NCI-H446 (cell line): ENCODE data around the gene RBMS1.

Experiments
- DNase-seq, 2 experiments: peaks; one replicate each; lab custom pipeline; 2025; lab: John Stamatoyannopoulos, UW

Gene RBMS1

GRCh38 chr2:160275656-160276055 lies 218.0 kb downstream of the RBMS1 start:
- DNase-seq = no peak

GRCh38 chr2:160271171-160272086 lies 222.2 kb downstream of the RBMS1 start:
- DNase-seq = no peak

- DNase-seq = no peak
Measured at GRCh38 chr2:160270571-160271113, 223.0 kb downstream of the RBMS1 start.

DNA sequence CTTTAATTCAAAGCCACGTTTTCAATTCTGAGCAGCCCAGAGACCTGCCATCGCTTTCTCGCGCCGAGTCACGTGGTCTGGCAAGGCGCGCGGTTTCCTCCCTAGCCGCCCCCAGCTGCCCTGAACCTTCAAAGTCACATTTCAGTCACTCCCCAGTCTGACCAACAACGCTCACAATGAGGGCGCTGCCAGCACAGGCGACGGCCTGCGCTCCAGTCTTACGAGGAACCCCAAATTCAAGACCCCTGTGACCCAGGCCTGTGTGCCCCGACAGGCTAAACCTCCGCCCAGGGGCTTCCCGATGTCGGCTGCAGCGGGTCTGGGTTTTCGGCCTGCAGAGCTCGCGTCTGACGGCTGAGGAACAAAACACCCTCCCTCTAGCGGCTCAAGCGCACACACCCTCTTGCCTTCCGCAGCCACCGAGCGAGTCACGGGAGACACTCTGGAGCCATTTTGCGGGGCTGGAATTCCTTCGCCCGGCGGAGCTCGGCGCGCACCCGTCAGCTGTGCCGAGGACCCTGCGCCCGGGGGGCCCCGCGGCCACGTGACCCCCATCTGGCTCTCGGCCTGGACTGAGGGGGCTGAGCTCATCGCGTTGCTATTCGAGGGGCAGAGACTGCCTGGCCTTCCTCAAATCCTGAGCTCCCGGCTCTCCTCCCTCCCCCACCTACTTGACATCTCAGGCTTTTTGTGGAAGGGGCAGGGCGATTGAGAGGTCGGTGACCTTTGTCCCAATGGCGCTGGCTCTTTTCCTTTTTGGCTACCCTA lies 223.6 kb downstream of the RBMS1 start:
- DNase-seq = peak; percentile 55 to 76

- no peak for DNase-seq
Measured at GRCh38 chr2:160269365-160269764, 224.2 kb downstream of the RBMS1 start.

GRCh38 chr2:160268151-160268781 lies 225.3 kb downstream of the RBMS1 start:
- no peak for DNase-seq

GRCh38 chr2:160267692-160268091 lies 225.9 kb downstream of the RBMS1 start:
- no peak for DNase-seq

DNA sequence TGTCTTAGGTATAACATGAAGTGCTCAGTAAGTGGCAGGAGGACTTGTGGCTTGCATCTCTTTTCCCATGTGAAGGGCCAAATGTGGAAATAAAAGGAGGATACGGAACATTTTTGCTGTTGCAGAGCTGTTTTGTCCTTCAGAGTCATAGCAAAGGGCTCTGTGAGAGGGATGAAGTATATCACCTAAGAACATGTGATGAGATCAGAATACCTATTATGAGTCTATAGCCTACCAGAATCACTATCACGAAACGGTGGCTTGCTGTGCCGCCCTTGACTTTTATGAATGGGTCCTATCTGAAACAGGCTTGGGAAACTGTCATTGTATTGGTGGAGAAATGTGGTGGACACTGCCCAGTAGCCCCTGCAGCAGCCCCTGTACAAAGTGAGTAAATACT lies 226.6 kb downstream of the RBMS1 start:
- no peak for DNase-seq

DNA sequence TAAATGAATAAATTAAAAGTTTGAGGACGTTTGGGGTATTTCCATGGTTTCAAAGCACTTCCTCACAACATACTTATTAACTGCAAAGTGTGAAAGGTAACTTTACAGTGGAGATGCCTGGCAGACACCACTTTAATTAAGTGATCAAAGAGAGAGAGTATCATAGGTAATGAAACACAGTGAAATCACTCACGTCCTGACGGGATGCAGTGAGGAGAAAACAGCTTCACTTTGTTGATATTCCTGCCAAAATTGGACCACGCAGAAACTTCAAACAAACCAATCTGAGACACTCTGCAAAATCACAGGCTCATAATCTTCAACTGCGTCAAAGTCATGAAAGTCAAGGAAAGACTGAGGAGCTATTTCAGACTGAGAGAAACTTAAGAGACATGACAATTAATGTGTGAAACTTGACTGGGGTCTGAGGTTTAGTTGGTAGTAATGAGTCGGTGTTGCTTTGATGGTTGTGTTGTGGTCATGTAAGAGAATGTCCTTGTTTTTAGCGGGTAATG lies 227.5 kb downstream of the RBMS1 start:
- no peak for DNase-seq

DNA sequence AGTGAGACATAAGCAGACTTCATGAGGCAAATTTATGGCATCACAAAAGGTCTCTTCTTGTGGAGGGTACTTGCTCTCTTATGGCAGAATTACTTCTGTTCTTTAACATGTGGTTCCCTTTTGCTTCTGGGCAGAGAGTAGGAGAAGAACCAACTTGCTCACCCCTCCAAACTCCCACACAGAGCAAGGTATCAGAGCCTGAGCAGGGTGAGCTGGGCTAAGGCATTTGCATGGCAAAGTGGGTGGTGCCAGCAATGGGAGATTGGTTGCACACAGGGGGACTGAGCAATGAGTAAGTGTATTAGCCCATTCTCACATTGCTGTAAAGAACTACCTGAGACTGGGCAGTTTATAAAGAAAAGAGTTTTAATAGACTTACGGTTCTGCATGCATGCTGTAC lies 229.3 kb downstream of the RBMS1 start:
- DNase-seq = no peak

- no peak for DNase-seq
Measured at GRCh38 chr2:160261732-160262131, 231.9 kb downstream of the RBMS1 start.

DNA sequence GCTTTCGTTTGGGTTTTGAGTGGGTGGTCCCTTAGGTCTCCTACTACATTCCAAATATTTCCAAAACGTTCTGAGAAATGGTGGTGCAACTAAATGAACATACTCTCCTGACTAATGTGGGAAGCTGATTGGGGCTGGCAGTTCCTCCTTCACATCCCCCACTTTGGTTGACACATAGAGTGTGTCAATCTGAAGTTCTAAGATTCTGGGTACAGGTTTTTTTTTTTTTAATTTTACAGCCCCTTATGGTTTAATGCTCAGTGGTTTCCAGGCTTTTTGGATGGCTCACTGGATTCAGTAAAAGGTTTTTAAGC lies 235.2 kb downstream of the RBMS1 start:
- DNase-seq = no peak

DNA sequence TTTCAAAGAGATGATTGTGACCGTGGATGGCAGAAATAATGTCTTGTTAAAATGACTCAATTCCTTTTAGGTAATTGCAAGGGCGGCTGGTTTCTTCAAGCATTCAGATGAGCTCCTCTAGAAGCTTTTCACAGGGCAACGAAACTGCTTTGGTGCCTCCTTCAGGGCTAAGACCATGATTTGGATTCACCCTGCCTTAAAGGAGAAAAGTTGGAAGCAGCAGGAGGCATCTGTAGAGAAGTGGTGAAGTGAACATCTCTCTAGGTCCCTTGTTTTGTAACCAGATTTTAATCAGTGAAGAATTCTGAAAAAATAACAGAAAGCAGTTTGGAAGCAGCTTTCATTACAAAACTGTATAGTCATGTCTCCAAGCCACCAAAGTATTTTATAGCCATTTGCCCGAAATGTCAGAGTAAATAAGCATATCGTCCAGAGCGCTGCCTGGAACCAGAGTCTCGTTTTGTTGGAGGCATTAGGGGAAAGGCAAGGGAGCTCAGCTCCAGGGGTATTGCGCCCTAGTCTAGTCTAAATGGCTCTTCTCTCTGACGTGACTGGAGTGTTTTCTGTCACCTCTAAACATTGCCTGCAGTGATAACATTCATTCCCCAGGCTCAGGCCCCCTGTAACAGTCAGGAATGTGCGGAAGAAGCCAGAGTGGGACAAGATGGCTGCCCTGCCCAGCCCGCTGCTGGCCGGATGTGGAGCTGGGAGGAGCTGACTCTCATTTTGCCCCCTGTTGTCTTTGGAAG lies 235.7 kb downstream of the RBMS1 start:
- DNase-seq = no peak

GRCh38 chr2:160257041-160257742 lies 236.4 kb downstream of the RBMS1 start:
- no peak for DNase-seq

DNA sequence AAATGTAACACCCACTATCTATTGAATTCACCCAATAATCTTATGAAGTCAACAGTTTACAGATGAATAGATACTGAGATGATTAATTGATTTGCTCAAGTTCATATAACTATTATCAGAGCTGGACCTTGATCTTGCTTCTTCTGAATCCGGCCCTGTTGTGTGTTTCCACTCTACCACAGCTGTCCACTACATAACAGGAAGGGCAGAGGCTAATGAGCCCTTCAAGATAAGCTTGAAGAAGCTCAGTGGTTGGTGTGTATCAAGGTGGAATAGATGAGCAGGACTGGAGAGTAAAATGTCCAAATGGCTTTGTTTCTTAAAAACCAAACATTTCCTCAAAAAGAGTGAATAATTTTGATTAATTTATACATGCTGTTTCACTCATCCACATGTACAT lies 237.1 kb downstream of the RBMS1 start:
- DNase-seq = no peak

DNA sequence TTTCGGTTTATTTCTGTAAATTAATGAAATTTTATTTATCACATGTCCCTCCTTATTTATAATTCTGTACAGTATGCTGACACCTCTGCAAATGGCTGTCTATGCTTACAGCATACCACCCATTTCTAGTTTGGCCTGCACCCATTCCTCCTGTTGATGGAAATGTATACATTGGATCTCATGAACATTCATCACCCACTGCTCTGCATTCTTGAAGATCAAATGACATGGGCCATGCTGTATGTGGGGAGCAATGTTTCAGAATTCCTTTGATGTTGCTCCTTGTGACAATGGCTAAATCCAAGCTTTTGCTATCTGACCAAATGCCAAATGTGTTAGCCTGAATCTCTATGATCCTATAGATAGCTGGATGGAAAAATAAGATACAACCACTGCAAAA lies 238.2 kb downstream of the RBMS1 start:
- DNase-seq = no peak

DNA sequence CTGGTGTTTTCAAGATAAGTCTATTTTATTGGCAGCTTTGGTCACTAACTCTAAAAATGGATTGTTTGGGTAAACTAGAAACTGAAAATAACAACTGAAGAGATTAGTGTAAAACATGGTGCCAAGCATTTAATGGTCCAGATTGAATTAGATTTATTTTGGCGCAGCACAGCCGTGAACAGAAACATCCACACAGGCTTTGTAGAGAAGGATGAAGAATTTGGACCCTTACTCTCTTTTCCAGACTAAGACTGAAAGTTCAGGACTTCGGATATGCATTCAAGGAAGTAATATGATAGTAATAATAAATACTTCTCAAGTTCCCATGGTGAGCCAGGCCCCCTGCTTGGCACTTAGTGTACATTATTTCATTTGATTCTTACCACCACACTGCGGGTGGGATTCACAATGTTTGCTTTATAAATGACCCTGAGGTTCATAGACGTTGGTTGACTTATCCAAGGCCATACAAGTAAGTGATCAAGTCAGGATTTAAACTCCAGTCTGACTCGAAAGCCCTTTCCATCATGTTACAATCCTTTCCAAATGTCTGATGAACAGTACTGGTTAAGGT lies 239.3 kb downstream of the RBMS1 start:
- DNase-seq = peak; percentile 33 to 55

DNA sequence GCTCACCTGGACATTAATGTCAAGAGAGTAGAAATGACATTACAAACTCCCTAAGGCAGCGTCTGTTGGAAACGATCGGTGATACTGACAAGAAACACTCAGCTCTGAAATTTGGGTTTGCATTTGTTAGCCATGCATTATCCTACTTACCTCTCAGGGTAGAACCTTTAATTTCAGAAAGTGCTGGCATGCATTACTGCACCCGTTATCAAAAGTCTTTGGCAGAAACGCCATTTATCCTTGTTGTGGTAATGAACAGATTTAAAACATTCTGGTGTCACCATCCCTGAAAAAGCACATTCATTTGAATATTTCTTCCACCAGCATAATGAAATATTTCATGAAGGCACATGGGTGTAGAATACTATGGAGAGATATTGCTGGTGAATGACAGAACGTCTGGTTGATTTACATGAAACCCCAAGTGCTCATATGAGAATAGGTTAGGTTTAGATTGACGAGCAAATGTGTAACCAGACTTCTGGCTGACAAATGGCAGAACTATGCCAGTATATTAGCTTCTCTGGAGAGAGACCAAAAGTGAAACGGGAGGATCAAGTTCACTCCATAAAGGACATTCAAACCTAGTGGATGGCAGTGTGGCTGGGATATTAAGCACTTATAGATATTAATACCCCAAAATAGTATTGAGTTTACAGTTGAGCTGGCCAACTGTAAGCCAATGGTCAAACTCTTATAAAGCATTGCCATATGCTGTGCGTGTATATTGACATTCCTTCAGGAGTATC lies 240.0 kb downstream of the RBMS1 start:
- DNase-seq = peak; percentile 49 to 74

DNA sequence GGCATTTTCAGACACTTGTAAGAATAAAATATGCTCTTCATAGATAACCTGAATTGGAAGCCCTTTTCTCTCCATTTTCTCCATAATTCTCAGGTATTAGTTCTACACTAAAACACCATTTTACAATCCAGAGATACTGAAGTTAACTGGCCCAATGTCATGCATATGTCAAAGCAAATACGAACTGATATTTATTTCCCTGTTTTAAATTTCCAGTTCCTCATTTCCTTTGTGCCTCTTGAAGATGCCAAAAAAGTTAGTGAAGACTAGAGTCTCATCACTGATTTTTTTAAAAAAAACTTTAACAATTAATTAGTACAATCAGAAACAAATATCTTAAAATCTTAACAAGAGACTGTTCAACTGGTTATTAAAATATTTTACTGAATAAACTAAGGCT lies 240.7 kb downstream of the RBMS1 start:
- no peak for DNase-seq
